CD4-positive, alpha-beta T cell treated with Interleukin-17A for 4 hours (primary cell): ENCODE measurements around the gene LATS1.
"Not testable (repeated sequence)": the region's sequence is repeated elsewhere in the genome, so short reads cannot be mapped to it uniquely, and the experiment has no call there.

ENCODE experiments used
- DNase-seq: peaks from one replicate; pipeline ENCODE4 v3.0.0-alpha.2; 2020; ENCODE audit warnings: mixed read lengths

Gene LATS1

DNA sequence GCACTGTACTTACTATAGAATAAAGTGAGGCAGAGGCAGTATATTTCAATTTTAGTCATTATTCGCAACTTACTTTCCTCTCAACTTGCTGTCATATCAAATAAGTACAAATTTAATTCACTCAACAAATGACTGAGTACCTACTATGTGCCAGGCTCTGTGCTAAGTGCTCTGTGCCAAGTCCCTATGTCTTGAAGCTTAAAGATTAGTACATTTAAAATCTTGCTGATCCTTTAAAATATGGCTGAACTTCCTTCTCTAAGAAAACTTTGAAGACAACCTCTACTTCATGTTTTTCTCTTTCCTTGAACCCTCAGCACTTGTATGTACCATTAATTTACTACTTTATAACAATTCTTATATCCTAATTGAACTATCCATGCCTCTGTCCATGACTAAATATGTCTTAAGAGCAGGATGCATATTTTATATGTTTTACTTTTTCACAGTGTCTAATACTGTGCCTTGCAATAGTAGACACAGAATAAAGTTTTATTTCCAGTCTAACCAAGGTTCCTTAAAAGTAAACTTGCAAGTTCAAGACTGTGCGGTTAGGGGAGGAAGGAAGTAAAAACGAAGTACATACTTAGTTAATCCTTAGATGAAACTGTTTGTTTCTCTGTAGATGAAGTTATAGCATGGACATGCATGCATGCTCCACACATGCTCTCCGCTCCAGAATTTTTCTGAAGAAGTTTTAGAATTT, 10.0 kb upstream of the LATS1 start:
- DNase-seq, result no peak

- no peak for DNase-seq
Observed at GRCh38 chr6:149725785-149726184, 7.9 kb upstream of the LATS1 start.

- DNase-seq, result peak; percentile 62
Observed at GRCh38 chr6:149723771-149724417, 6.0 kb upstream of the LATS1 start.

DNA sequence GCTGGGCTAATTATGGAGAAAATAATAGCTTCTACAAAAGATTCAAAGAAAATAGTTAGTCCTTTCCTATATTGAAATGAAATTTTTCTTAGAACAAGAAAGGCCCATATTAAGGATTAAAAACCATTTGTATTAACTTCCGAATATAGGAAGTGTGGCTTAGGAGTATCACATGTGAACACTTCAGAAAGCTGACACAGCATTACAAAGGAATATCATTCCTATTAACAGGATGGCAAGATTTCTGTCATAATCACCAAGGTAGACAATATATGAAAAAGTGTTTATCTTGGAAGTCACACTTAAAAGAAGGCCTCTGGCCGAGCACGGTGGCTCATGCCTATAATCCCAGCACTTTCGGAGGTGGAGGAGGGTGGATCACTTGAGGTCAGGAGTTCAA, 5.4 kb upstream of the LATS1 start:
- no peak for DNase-seq

- no peak for DNase-seq
Observed at GRCh38 chr6:149719531-149719930, 1.6 kb upstream of the LATS1 start.

- DNase-seq, result no peak
Observed at GRCh38 chr6:149717255-149717587, 680 bp downstream of the LATS1 start.

DNA sequence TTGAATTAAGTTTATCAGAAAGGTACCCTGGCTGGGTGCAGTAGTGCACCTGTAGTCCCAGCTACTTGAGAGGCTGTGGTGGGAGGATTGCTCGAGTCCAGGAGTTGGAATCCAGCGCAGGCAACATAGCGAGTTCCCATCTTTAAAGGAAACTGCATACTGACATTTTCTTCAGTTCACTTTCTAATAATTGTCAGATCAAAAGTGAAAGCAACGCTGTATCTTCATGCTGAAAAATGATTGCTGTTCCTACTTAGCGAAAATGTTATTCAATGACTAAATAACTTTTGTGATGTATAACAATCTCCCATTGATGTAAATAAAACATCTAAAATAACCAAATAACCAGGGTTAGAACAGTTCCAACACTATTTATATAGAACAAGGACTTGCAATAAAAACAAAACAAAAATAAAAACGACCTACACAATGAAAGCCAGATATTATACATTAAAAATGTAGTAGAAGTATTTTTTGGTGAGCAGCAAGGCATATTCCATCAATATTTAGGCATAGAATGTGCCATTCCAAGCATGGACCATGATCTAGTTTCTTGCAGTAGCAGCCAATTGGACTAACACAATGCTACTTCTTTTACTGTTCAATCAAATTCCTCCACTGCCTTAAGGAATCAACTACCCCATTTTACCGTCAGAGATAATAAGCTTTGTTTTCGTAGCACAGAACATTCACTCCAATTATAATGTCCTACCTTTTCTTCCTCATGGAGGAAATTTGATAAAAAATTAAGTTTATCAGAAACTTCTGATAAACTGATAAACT, 1.5 kb downstream of the LATS1 start:
- no peak for DNase-seq

- no peak for DNase-seq
Observed at GRCh38 chr6:149714442-149714841, 3.5 kb downstream of the LATS1 start.

DNA sequence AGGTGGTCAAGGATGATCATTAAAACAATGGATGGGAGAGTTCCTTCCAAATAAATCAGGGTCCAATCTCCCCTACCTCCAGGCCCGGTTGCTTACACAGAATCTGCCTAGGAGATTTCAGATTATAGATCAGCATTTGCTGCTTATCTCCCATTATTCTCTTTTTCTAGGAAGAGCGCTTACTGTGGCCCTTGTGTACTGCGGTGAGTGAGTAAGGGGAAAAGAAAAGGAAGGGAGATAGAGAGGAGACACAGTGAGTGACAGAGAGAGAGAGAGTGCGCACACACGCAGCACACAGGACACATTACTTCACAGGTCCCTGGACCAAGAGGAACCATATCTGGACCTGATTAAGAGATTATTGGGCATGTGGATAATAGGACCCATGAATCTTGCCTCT, 6.2 kb downstream of the LATS1 start:
- no peak for DNase-seq

DNA sequence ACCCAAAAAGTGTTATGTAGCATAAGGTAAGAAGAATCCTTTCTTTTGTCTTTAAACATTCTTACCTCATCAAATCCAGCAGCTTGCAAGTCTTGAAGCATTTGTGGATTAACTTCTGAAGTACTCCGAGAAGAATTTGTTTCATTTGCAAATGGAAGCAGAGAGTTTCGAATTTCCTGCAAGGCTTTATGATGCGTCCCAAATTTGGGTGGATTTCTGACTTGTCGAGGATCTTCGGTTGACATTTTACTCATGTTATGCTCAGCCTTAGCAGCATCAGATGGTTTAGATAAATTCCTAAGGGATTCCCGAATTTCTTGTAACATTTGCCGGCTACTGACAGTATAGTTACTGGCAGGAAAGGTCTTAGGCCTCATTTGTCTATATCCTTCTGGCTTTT, 16.2 kb downstream of the LATS1 start:
- no peak for DNase-seq

- peak; percentile 9 for DNase-seq
Observed at GRCh38 chr6:149699150-149699549, 18.8 kb downstream of the LATS1 start.

DNA sequence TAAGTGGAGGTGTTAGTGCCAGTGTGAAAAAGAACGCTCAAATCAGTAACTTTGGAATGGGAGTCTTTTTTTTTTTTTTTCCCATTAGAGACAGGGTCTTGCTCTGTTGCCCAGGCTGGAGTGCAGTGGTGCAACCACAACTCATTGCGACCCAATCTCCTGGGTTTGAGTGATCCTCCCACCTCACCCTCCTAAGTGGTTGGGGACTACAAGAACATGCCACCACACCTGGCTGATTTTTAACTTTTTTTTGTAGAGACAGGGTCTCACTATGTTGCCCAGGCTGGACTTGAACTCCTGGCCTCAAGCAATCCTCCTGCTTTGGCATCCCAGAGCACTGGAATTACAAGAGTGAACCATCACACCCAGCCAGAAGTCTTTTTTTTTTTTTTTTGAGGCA, 19.7 kb downstream of the LATS1 start:
- no peak for DNase-seq

GRCh38 chr6:149696901-149697300, 21.0 kb downstream of the LATS1 start:
- no peak for DNase-seq

DNA sequence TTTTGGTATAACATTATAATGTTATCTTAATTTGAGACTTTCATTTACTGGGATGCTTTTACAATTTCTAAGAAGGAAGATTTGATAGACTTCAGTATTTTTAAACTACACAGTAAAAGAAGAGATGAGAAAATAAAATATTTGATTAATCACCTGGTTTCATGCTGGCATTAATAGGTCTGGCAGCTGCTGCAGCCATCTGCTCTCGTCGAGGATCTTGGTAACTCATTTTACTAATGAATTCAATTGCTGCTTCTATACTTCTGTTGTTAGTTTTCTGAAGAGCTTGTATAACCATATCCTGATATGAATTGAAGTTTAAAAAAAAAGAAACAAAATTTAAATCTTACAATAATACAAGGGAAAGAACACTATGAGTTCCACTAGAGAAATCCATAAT, 23.0 kb downstream of the LATS1 start:
- DNase-seq, result no peak

DNA sequence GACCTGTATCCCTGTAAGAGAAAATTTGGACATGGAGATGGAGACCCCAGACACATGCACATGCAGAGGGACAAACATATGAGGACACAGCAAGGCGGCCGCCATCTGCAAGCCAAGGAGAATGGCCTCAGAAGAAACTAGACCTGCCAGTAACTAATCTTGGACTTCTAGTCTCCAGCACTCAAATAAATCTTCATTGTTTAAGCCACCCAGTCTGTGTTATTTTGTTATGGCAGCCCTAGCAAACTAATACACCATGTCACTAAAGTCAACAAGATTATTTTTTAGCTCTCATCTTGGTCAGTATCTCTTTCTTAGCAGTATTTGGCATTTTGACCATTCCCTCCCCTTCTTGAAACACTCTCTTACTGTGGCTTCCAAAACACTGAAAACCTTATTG, 26.7 kb downstream of the LATS1 start:
- DNase-seq, result no peak

DNA sequence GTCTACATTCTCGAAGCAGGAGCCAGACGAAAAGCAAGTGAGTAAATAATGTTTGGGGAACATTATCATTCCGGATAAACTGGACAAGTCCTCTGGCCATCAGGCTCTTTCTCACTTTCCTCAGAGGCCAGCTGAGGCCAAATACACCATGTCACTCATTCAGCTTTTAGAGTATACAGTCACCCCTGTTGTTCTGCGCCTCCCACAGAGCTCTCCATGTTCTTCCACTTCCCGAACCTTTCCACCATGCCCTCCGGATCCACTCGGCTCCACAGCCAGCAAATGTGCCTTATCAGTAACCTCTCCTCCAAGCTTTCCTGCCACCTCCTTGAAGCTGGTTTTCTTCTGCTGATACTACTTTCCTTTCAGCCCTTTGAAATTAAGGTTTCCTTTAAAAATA, 31.7 kb downstream of the LATS1 start:
- no peak for DNase-seq

DNA sequence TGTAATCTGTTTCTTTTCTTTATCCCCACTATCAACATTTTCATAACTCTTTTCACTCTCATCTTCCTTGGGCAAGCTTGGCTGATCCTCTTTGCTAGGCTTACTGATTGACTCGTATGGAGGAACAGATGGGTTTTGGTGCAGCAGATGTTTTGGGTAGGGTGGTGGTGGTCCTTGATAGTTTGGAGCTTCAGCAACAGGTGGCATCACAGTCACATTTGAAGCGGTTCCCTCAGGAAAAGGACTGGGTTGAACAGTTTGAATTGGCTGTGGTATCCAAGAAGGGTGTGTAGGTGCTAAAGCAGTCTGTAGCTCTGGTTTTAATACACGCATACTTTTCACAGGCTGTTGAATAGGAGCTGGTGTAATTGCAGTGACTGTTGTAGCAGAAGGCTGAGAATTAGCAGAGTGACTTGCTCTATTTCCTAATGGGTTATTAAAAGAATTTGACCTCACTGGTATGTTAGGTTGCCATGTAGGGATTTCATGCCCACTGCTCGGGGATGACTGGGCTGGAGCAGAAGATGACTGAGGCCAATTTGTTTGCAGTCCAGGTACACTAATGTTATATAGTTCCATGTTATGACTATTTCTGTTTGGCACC, 34.5 kb downstream of the LATS1 start:
- no peak for DNase-seq

DNA sequence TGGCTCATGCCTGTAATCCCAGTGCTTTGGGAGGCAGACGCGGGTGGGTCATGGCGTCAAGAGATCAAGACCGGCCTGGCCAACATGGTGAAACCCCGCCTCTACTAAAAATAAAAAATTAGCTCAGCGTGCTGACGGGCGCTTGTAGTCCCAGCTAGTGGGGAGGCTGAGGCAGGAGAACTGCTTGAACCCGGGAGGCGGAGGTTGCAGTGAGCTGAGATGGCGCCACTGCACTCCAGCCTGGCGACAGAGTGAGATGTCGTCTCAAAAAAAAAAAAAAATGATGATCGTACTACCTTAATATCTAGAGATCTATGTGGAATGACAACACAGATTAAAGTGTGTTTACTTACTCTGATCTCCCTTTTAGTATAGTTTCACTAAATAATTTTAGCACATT, 36.1 kb downstream of the LATS1 start:
- not testable (repeated sequence) for DNase-seq

GRCh38 chr6:149681209-149681608, 36.7 kb downstream of the LATS1 start:
- DNase-seq, result no peak

DNA sequence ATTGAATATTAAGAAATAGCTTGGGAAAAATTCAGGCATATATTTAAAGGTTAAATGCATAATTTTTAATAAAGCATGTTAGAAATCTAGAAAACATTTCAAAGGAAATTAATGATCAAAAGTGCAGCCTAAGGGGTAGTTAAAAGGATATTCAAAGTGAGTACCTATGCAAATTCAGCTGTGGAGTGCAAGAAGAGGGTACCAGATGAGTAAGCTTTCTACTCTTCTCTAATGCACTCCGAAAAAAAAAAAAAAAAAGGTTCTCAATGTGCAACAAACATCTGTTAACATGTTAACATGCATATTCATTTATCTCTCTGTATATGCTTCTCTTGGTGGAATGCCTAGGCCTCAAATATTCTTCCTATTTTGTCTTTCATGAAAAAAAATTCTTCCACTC, 37.4 kb downstream of the LATS1 start:
- DNase-seq, result no peak

GRCh38 chr6:149672265-149672664, 45.6 kb downstream of the LATS1 start:
- DNase-seq, result not testable (repeated sequence)

GRCh38 chr6:149660028-149660427, 57.9 kb downstream of the LATS1 start:
- no peak for DNase-seq

- no peak for DNase-seq
Observed at GRCh38 chr6:149657441-149657840, 60.5 kb downstream of the LATS1 start.

GRCh38 chr6:149651056-149651455, 66.8 kb downstream of the LATS1 start:
- DNase-seq, result no peak
